ENCODE results near the gene PPP2R2C. TPM values are rescaled to one million over a fixed set of nuclear protein-coding genes. Genes with fewer than 3 reads are reported as not detected.

The PPP2R2C gene
- total RNA-seq, 1 experiment from 2014 or later, result 32.9 TPM

- H3K79me2 ChIP-seq (ENCODE audit: insufficient read depth, low read length), result no peaks in the 10 kb centered on the region
- ATAC-seq (no peak), DNase-seq (ENCODE audit: low read depth, low spot score) (no peak)
- no peaks in the 10 kb centered on the region for H3K27me3 ChIP-seq (ENCODE audit: insufficient read depth, low read length)
- BruUV-seq (replicated peaks), result no TSS peak
- H4K20me1 ChIP-seq (ENCODE audit: insufficient read depth), result no peaks in the 10 kb centered on the region
- no peak overlapping the region for H3K27ac ChIP-seq (ENCODE audit: low read depth, low read length)
- ChIA-PET POLR2A (no interaction called here), RAD21 (ENCODE audit: low non-redundant PET in 1 of 2, low total read pairs in 2 of 2, uncharacterized antibody in 2 of 2, unreplicated experiment in 2 of 2) (no interaction called here), CTCF (no interaction called here)
- no peaks in the 10 kb centered on the region; a peak in 2 of 4 replicates for H3K4me1 ChIP-seq (ENCODE audit: control insufficient read depth in 1 of 2, insufficient read depth in 2 of 2, low read length in 2 of 2)
- no peak for TF ChIP-seq SP1 (IDR thresholded peaks at IDR 0.05; ENCODE audit: low read depth)
- TF ChIP-seq, protein P1, sequence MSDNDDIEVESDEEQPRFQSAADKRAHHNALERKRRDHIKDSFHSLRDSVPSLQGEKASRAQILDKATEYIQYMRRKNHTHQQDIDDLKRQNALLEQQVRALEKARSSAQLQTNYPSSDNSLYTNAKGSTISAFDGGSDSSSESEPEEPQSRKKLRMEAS (IDR thresholded peaks at IDR 0.05), result no peak
- H3K4me2 ChIP-seq (ENCODE audit: low read length), result no peak overlapping the region
- H3K9ac ChIP-seq (ENCODE audit: low read length), result no peak overlapping the region
- no peaks in the 10 kb centered on the region for H3K36me3 ChIP-seq (ENCODE audit: control insufficient read depth in 1 of 2, insufficient read depth in 2 of 2, low read length in 2 of 2)
- H3K9me2 ChIP-seq (ENCODE audit: insufficient read depth), result no peaks in the 10 kb centered on the region
- H2AFZ ChIP-seq (ENCODE audit: low read depth, low read length, poor library complexity, severe bottlenecking), result no peak overlapping the region
- H3K9me3 ChIP-seq (ENCODE audit: control insufficient read depth in 1 of 2, insufficient read depth in 1 of 2, low read depth in 1 of 2, low read length in 2 of 2), result peaks cover 0 to 6% of the 10 kb centered on the region in 2 experiments; a peak in 1 of 4 replicates
- intact Hi-C loops (cut with micrococcal nuclease), result no loop called here
- H3K4me3 ChIP-seq (replicated peaks in 1 of 2; ENCODE audit: low read depth in 1 of 2, low read length in 2 of 2), result no peak overlapping the region
These were observed 33.2 kb downstream of the PPP2R2C start for GRCh38 chr4:6439120-6439762.

DNA sequence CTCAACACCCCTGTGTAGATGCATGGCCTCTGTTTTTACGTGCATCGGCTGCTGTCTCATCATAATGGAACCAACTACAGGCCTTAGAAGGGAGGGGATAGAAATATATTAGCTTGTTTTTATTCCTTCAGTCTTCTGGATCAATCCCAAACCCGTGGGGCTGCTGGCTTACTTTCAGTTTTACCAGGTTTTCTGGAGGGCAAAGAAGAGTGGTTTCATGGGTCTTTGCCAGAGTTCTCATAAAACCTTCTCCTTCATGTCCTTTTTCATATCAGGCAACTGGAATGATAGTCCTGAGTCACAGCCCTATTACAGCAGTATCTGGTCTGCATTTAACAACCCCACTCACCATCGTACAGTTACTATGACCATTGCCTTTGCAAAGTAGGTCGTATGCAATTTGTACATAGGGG, 34.6 kb downstream of the PPP2R2C start:
- Histone ChIP-seq H3K4me1 (ENCODE audit: control insufficient read depth in 1 of 2, insufficient read depth in 2 of 2, low read length in 2 of 2) (no peaks in the 10 kb centered on the region; a peak in 1 of 4 replicates), H3K4me3 (replicated peaks in 1 of 2; ENCODE audit: low read depth in 1 of 2, low read length in 2 of 2) (no peak overlapping the region), H3K27me3 (ENCODE audit: insufficient read depth, low read length) (no peaks in the 10 kb centered on the region), H3K9ac (ENCODE audit: low read length) (no peak overlapping the region), H3K79me2 (ENCODE audit: insufficient read depth, low read length) (no peaks in the 10 kb centered on the region), H3K9me2 (ENCODE audit: insufficient read depth) (no peaks in the 10 kb centered on the region), H2AFZ (ENCODE audit: low read depth, low read length, poor library complexity, severe bottlenecking) (no peak overlapping the region), H3K27ac (ENCODE audit: low read depth, low read length) (no peak overlapping the region), H3K36me3 (ENCODE audit: control insufficient read depth in 1 of 2, insufficient read depth in 2 of 2, low read length in 2 of 2) (no peaks in the 10 kb centered on the region), H3K4me2 (ENCODE audit: low read length) (no peak overlapping the region), H3K9me3 (ENCODE audit: control insufficient read depth in 1 of 2, insufficient read depth in 1 of 2, low read depth in 1 of 2, low read length in 2 of 2) (peaks cover 0 to 6% of the 10 kb centered on the region in 2 experiments; a peak in 1 of 4 replicates), H4K20me1 (ENCODE audit: insufficient read depth) (no peaks in the 10 kb centered on the region)
- ChIA-PET CTCF (no interaction called here), RAD21 (ENCODE audit: low non-redundant PET in 1 of 2, low total read pairs in 2 of 2, uncharacterized antibody in 2 of 2, unreplicated experiment in 2 of 2) (no interaction called here), POLR2A (no interaction called here)
- no peak for ATAC-seq
- DNase-seq (ENCODE audit: low read depth, low spot score), result no peak
- no peak for TF ChIP-seq RAD21 (IDR thresholded peaks at IDR 0.05; ENCODE audit: low read depth)
- no peak for TF ChIP-seq EGR1 (IDR thresholded peaks at IDR 0.05; ENCODE audit: low read depth)
- TF ChIP-seq, protein P1 (IDR thresholded peaks at IDR 0.05), result no peak
- TF ChIP-seq EZH2phosphoT487 (IDR thresholded peaks at IDR 0.05; ENCODE audit: borderline replicate concordance), result no peak
- no peak for TF ChIP-seq ATF3 (IDR thresholded peaks at IDR 0.05)
- TF ChIP-seq POLR2AphosphoS5 (IDR thresholded peaks at IDR 0.05; ENCODE audit: low read depth, low read length), result no peak
- TF ChIP-seq, protein P2, sequence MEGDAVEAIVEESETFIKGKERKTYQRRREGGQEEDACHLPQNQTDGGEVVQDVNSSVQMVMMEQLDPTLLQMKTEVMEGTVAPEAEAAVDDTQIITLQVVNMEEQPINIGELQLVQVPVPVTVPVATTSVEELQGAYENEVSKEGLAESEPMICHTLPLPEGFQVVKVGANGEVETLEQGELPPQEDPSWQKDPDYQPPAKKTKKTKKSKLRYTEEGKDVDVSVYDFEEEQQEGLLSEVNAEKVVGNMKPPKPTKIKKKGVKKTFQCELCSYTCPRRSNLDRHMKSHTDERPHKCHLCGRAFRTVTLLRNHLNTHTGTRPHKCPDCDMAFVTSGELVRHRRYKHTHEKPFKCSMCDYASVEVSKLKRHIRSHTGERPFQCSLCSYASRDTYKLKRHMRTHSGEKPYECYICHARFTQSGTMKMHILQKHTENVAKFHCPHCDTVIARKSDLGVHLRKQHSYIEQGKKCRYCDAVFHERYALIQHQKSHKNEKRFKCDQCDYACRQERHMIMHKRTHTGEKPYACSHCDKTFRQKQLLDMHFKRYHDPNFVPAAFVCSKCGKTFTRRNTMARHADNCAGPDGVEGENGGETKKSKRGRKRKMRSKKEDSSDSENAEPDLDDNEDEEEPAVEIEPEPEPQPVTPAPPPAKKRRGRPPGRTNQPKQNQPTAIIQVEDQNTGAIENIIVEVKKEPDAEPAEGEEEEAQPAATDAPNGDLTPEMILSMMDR (IDR thresholded peaks at IDR 0.05 in 2 of 3, conservative IDR thresholded peaks at IDR 0.05 in 1 of 3; ENCODE audit: borderline replicate concordance in 1 of 3, insufficient read depth in 1 of 3, low read depth in 2 of 3, low read length in 2 of 3), result no peak
- TF ChIP-seq YY1 (IDR thresholded peaks at IDR 0.05; ENCODE audit: extremely low read depth, insufficient replicate concordance, low read depth, low read length), result no peak
- TF ChIP-seq FOSL1 (IDR thresholded peaks at IDR 0.05; ENCODE audit: low read depth), result no peak
- no peak for TF ChIP-seq CEBPB (IDR thresholded peaks at IDR 0.05; ENCODE audit: low read depth)
- no peak for TF ChIP-seq SRF (IDR thresholded peaks at IDR 0.05; ENCODE audit: low read depth)
- no peak for TF ChIP-seq ZFX (IDR thresholded peaks at IDR 0.05)
- TF ChIP-seq TCF7L2 (IDR thresholded peaks at IDR 0.05; ENCODE audit: borderline replicate concordance, extremely low read depth, insufficient read depth, insufficient read length), result no peak
- intact Hi-C loops (cut with micrococcal nuclease), result no loop called here
- BruUV-seq (replicated peaks), result no TSS peak

Data from HCT116 (cell line).